GM19240 (cell line): ENCODE results near the gene ARHGEF3.

ENCODE experiments used
- DNase-seq: peaks from one replicate; pipeline ENCODE4 v3.0.0; 2011; ENCODE audit warnings: low spot score; ENCODE audit not compliant: insufficient read length

Gene ARHGEF3

GRCh38 chr3:56801662-56802377, at the start of gene ARHGEF3:
TSS of gene ARHGEF3 (minus strand) at chr3:56801949. CDS start at chr3:56801798, 151 bp downstream.
- DNase-seq, result peak; percentile 79

- DNase-seq, result no peak
These were observed 47.9 kb upstream of the ARHGEF3 start for GRCh38 chr3:56849698-56850097.

GRCh38 chr3:56845505-56845904, 43.8 kb upstream of the ARHGEF3 start:
- no peak for DNase-seq

GRCh38 chr3:56844536-56844935, 42.8 kb upstream of the ARHGEF3 start:
- no peak for DNase-seq

- DNase-seq, result no peak
These were observed 38.3 kb upstream of the ARHGEF3 start for GRCh38 chr3:56839784-56840715.

GRCh38 chr3:56838448-56838847, 36.7 kb upstream of the ARHGEF3 start:
- DNase-seq, result no peak

- no peak for DNase-seq
These were observed 35.6 kb upstream of the ARHGEF3 start for GRCh38 chr3:56837196-56837955.

GRCh38 chr3:56836276-56837163, 34.8 kb upstream of the ARHGEF3 start:
- DNase-seq, result no peak

GRCh38 chr3:56835650-56836227, 34.0 kb upstream of the ARHGEF3 start:
- DNase-seq, result no peak

- DNase-seq, result no peak
These were observed 31.8 kb upstream of the ARHGEF3 start for GRCh38 chr3:56833536-56833935.

- no peak for DNase-seq
These were observed 31.3 kb upstream of the ARHGEF3 start for GRCh38 chr3:56833022-56833421.

GRCh38 chr3:56831572-56831971, 29.8 kb upstream of the ARHGEF3 start:
- DNase-seq, result no peak

GRCh38 chr3:56830884-56831283, 29.1 kb upstream of the ARHGEF3 start:
- DNase-seq, result no peak

- no peak for DNase-seq
These were observed 27.8 kb upstream of the ARHGEF3 start for GRCh38 chr3:56829533-56829932.

- no peak for DNase-seq
These were observed 25.3 kb upstream of the ARHGEF3 start for GRCh38 chr3:56826831-56827722.

- no peak for DNase-seq
These were observed 24.1 kb upstream of the ARHGEF3 start for GRCh38 chr3:56825567-56826438.

GRCh38 chr3:56823984-56824703, 22.4 kb upstream of the ARHGEF3 start:
- no peak for DNase-seq
